Fibroblast of skin of right quadriceps (primary cell): ENCODE results near the gene CD109.
"Not testable (repeated sequence)": the region's sequence is repeated elsewhere in the genome, so short reads cannot be mapped to it uniquely, and the experiment has no call there.

Source experiments
- DNase-seq: peaks from one replicate; pipeline ENCODE4 v3.0.0-alpha.2; 2013

The CD109 gene

GRCh38 chr6:73690056-73690455 lies 5.9 kb upstream of the CD109 start:
- no peak for DNase-seq

- peak; percentile 28 for DNase-seq
These were observed 4.5 kb upstream of the CD109 start for GRCh38 chr6:73691512-73691911.

- peak; percentile 70 for DNase-seq
These were observed 1.1 kb upstream of the CD109 start for GRCh38 chr6:73694711-73695411.

GRCh38 chr6:73696966-73697655 lies 1.1 kb downstream of the CD109 start:
- DNase-seq = no peak

- no peak for DNase-seq
These were observed 3.9 kb downstream of the CD109 start for GRCh38 chr6:73699676-73700459.

GRCh38 chr6:73702444-73702843 lies 6.4 kb downstream of the CD109 start:
- DNase-seq = no peak

GRCh38 chr6:73703466-73703865 lies 7.5 kb downstream of the CD109 start:
- DNase-seq = no peak

- DNase-seq = peak; percentile 99
These were observed 8.3 kb downstream of the CD109 start for GRCh38 chr6:73704260-73704659.

- DNase-seq = no peak
These were observed 8.8 kb downstream of the CD109 start for GRCh38 chr6:73704798-73705197.

- DNase-seq = no peak
These were observed 11.0 kb downstream of the CD109 start for GRCh38 chr6:73706971-73707370.

- peak; percentile 82 for DNase-seq
These were observed 14.5 kb downstream of the CD109 start for GRCh38 chr6:73710470-73710869.

GRCh38 chr6:73710948-73711347 lies 14.9 kb downstream of the CD109 start:
- DNase-seq = no peak

GRCh38 chr6:73712535-73713173 lies 16.7 kb downstream of the CD109 start:
- DNase-seq = no peak

GRCh38 chr6:73713426-73714147 lies 17.6 kb downstream of the CD109 start:
- peak; percentile 28 for DNase-seq

- DNase-seq = peak; percentile 54
These were observed 19.1 kb downstream of the CD109 start for GRCh38 chr6:73715111-73715508.

- DNase-seq = no peak
These were observed 23.0 kb downstream of the CD109 start for GRCh38 chr6:73719046-73719445.

- peak; percentile 93 for DNase-seq
These were observed 26.5 kb downstream of the CD109 start for GRCh38 chr6:73722318-73723060.

- DNase-seq = not testable (repeated sequence)
These were observed 27.5 kb downstream of the CD109 start for GRCh38 chr6:73723480-73723879.

- DNase-seq = no peak
These were observed 28.4 kb downstream of the CD109 start for GRCh38 chr6:73724389-73724788.

GRCh38 chr6:73725192-73725591 lies 29.2 kb downstream of the CD109 start:
- DNase-seq = peak; percentile 40

- DNase-seq = no peak
These were observed 31.1 kb downstream of the CD109 start for GRCh38 chr6:73727114-73727513.
